Ishikawa (cell line): ENCODE results near the gene TTLL6.

Source experiments
- CEBPB ChIP-seq: IDR thresholded peaks from 2 replicates; pipeline ENCODE4 v1.6.1; 2012
- CREB1 ChIP-seq: IDR thresholded peaks from 2 replicates; pipeline ENCODE4 v1.6.1; 2012; ENCODE audit warnings: low read depth
- EGR1 ChIP-seq: IDR thresholded peaks from 2 replicates; pipeline ENCODE4 v1.6.1; 2012
- EP300 ChIP-seq: IDR thresholded peaks from 2 replicates; pipeline ENCODE4 v1.6.1; 2012; ENCODE audit warnings: borderline replicate concordance
- MAX ChIP-seq: IDR thresholded peaks from 2 replicates; pipeline ENCODE4 v1.6.1; 2012
- NFIC ChIP-seq: IDR thresholded peaks from 2 replicates; pipeline ENCODE4 v1.6.1; 2012
- RAD21 ChIP-seq: IDR thresholded peaks from 2 replicates; pipeline ENCODE4 v1.6.1; 2012; ENCODE audit warnings: low read depth
- USF1 ChIP-seq: IDR thresholded peaks from 2 replicates; pipeline ENCODE4 v1.6.1; 2012
- YY1 ChIP-seq: IDR thresholded peaks from 2 replicates; pipeline ENCODE4 v1.6.1; 2012; ENCODE audit warnings: low read depth

- TF ChIP-seq EP300: no peak
- TF ChIP-seq USF1: no peak
- no peak for TF ChIP-seq NFIC
- no peak for TF ChIP-seq MAX
- TF ChIP-seq RAD21: no peak
- no peak for TF ChIP-seq EGR1
- no peak for TF ChIP-seq CREB1
- no peak for TF ChIP-seq YY1
- TF ChIP-seq CEBPB: no peak
Measured at GRCh38 chr17:48816774-48817590, at the start of gene TTLL6.
